Hematopoietic multipotent progenitor cell treated with erythropoietin and hydrocortisone succinate and interleukin-3 and kit ligand, for 17 days (in vitro differentiated cells): Measurements from ENCODE around the gene TNIK.
"Not testable (repeated sequence)": the region's sequence is repeated elsewhere in the genome, so short reads cannot be mapped to it uniquely, and the experiment has no call there.

Experiments
- DNase-seq: peaks from one replicate; pipeline ENCODE4 v3.0.0-alpha.2; 2015; ENCODE audit warnings: low spot score

TNIK gene

GRCh38 chr3:171307988-171308387 lies 152.2 kb downstream of the TNIK start:
- DNase-seq, result no peak

- DNase-seq, result no peak
These were observed 153.1 kb downstream of the TNIK start for GRCh38 chr3:171307046-171307585.

- DNase-seq, result no peak
These were observed 153.6 kb downstream of the TNIK start for GRCh38 chr3:171306631-171307030.

GRCh38 chr3:171305823-171306222 lies 154.4 kb downstream of the TNIK start:
- DNase-seq, result not testable (repeated sequence)

- DNase-seq, result not testable (repeated sequence)
These were observed 155.7 kb downstream of the TNIK start for GRCh38 chr3:171304498-171304897.

GRCh38 chr3:171304017-171304416 lies 156.2 kb downstream of the TNIK start:
- not testable (repeated sequence) for DNase-seq

GRCh38 chr3:171301998-171302397 lies 158.2 kb downstream of the TNIK start:
- DNase-seq, result no peak

- no peak for DNase-seq
These were observed 159.2 kb downstream of the TNIK start for GRCh38 chr3:171301002-171301401.

GRCh38 chr3:171297951-171298350 lies 162.3 kb downstream of the TNIK start:
- no peak for DNase-seq

GRCh38 chr3:171297207-171297606 lies 163.0 kb downstream of the TNIK start:
- no peak for DNase-seq

- DNase-seq, result no peak
These were observed 164.5 kb downstream of the TNIK start for GRCh38 chr3:171295484-171296373.

- no peak for DNase-seq
These were observed 166.9 kb downstream of the TNIK start for GRCh38 chr3:171293142-171293782.

- no peak for DNase-seq
These were observed 169.5 kb downstream of the TNIK start for GRCh38 chr3:171290680-171291079.

GRCh38 chr3:171289291-171289690 lies 170.9 kb downstream of the TNIK start:
- DNase-seq, result no peak

GRCh38 chr3:171287761-171288160 lies 172.4 kb downstream of the TNIK start:
- DNase-seq, result not testable (repeated sequence)

GRCh38 chr3:171286580-171287249 lies 173.5 kb downstream of the TNIK start:
- DNase-seq, result no peak

GRCh38 chr3:171285287-171285686 lies 174.9 kb downstream of the TNIK start:
- no peak for DNase-seq

- DNase-seq, result no peak
These were observed 175.7 kb downstream of the TNIK start for GRCh38 chr3:171284308-171285075.

- no peak for DNase-seq
These were observed 176.4 kb downstream of the TNIK start for GRCh38 chr3:171283848-171284222.

- no peak for DNase-seq
These were observed 176.9 kb downstream of the TNIK start for GRCh38 chr3:171283183-171283847.

- no peak for DNase-seq
These were observed 178.2 kb downstream of the TNIK start for GRCh38 chr3:171282041-171282440.
